WTC11 (cell line): Measurements from ENCODE around the gene MIER2. TPM values are rescaled to one million over a fixed set of nuclear protein-coding genes. Genes with fewer than 3 reads are reported as not detected.
A peak's percentile ranks its signal among the peaks of the same experiment; 100 is the strongest.

Experiments used
- ATAC-seq: fragments of 200-7000 bp; cut with Tn5 transposase; 2 replicates; pipeline ENCODE4 v1.10.0; 2021; ENCODE audit warnings: mild to moderate bottlenecking, moderate library complexity
- CTCF ChIA-PET: fragments of 300-600 bp; sonication (Branson Sonifier 250); formaldehyde crosslinking; loops from one replicate; lab custom pipeline; 2021; ENCODE audit warnings: antibody characterized with exemption; lab: Charles Lee
- POLR2A ChIA-PET: fragments of 350-600 bp; sonication (Branson Sonifier 250); formaldehyde crosslinking; loops from one replicate; lab custom pipeline; 2021; ENCODE audit warnings: antibody characterized with exemption; lab: Charles Lee
- DNase-seq: peaks from one replicate; pipeline ENCODE4 v3.0.0; 2021; ENCODE audit warnings: low spot score
- H3K27ac Mint-ChIP-seq: 2 replicates; pipeline ENCODE4 v1.8.0; 2021; ENCODE audit warnings: mixed read lengths
- H3K27me3 Mint-ChIP-seq: 2 replicates; pipeline ENCODE4 v1.8.0; 2021; ENCODE audit warnings: low read depth, mild to moderate bottlenecking, moderate library complexity, mixed read lengths
- H3K36me3 Mint-ChIP-seq: 2 replicates; pipeline ENCODE4 v1.8.0; 2021; ENCODE audit warnings: mixed read lengths
- H3K4me1 Mint-ChIP-seq: 2 replicates; pipeline ENCODE4 v1.8.0; 2022; ENCODE audit warnings: mixed read lengths
- H3K4me3 Mint-ChIP-seq: 2 replicates; pipeline ENCODE4 v1.8.0; 2021; ENCODE audit warnings: mild to moderate bottlenecking, moderate library complexity, mixed read lengths
- H3K9me3 Mint-ChIP-seq: 2 replicates; pipeline ENCODE4 v1.8.0; 2021; ENCODE audit warnings: mixed read lengths
- ATF1 ChIP-seq: sonication (generic); formaldehyde crosslinking; IDR thresholded peaks from 2 replicates; pipeline ENCODE4 v1.8.1; 2023; ENCODE audit warnings: mild to moderate bottlenecking, moderate library complexity, missing genetic modification reagents
- ETV6 ChIP-seq: sonication (generic); formaldehyde crosslinking; IDR thresholded peaks from 2 replicates; pipeline ENCODE4 v1.8.1; 2022; ENCODE audit warnings: mild to moderate bottlenecking, missing genetic modification reagents
- FOXJ3 ChIP-seq: sonication (generic); formaldehyde crosslinking; IDR thresholded peaks from 2 replicates; pipeline ENCODE4 v1.9.0; 2021; ENCODE audit warnings: missing genetic modification reagents, mild to moderate bottlenecking, borderline replicate concordance
- FOXK1 ChIP-seq: sonication (generic); formaldehyde crosslinking; IDR thresholded peaks from 2 replicates; pipeline ENCODE4 v1.8.0; 2022; ENCODE audit warnings: mild to moderate bottlenecking, moderate library complexity, missing genetic modification reagents
- GRHL2 ChIP-seq: fragments of 250-450 bp; sonication (Bioruptor Pico); IDR thresholded peaks from 2 replicates; pipeline ENCODE4 v1.8.0; 2022; ENCODE audit warnings: mild to moderate bottlenecking, moderate library complexity; ENCODE audit not compliant: insufficient replicate concordance, severe bottlenecking
- IRF2 ChIP-seq: sonication (generic); formaldehyde crosslinking; IDR thresholded peaks from 2 replicates; pipeline ENCODE4 v1.8.0; 2022; ENCODE audit warnings: low read depth, missing genetic modification reagents, borderline replicate concordance
- MXD4 ChIP-seq: fragments of 250-450 bp; sonication (Bioruptor Pico); IDR thresholded peaks from 2 replicates; pipeline ENCODE4 v1.8.0; 2021; ENCODE audit warnings: mild to moderate bottlenecking, moderate library complexity, borderline replicate concordance
- NR2C2 ChIP-seq: sonication (generic); formaldehyde crosslinking; IDR thresholded peaks from 2 replicates; pipeline ENCODE4 v1.8.0; 2022; ENCODE audit warnings: mild to moderate bottlenecking, missing genetic modification reagents
- SMAD4 ChIP-seq: sonication (generic); formaldehyde crosslinking; IDR thresholded peaks from 2 replicates; pipeline ENCODE4 v1.8.0; 2022; ENCODE audit warnings: mild to moderate bottlenecking, missing genetic modification reagents
- TEAD1 ChIP-seq: sonication (generic); formaldehyde crosslinking; IDR thresholded peaks from 2 replicates; pipeline ENCODE4 v1.8.0; 2022; ENCODE audit warnings: mild to moderate bottlenecking, missing genetic modification reagents
- ZBTB21 ChIP-seq: sonication (generic); formaldehyde crosslinking; IDR thresholded peaks from 2 replicates; pipeline ENCODE4 v1.8.1; 2023; ENCODE audit warnings: mild to moderate bottlenecking, missing genetic modification reagents, borderline replicate concordance
- ZNF671 ChIP-seq: fragments of 250-450 bp; sonication (Bioruptor Pico); IDR thresholded peaks from 2 replicates; pipeline ENCODE4 v1.8.0; 2021; ENCODE audit warnings: mild to moderate bottlenecking
- total RNA-seq: library from RNA; stranded (reverse); gene quantifications from 3 replicates; pipeline ENCODE4 v1.2.3, GENCODE V29; 2021
- TF ChIP-seq, protein P1 (sequence below): sonication (generic); formaldehyde crosslinking; conservative IDR thresholded peaks from 2 replicates; pipeline ENCODE4 v1.8.1; 2022; ENCODE audit warnings: mild to moderate bottlenecking, missing genetic modification reagents
- TF ChIP-seq, protein P2 (sequence below): fragments of 200-600 bp; IDR thresholded peaks from 2 replicates; pipeline ENCODE4 v1.8.0; 2022; ENCODE audit warnings: antibody characterized with exemption
- TF ChIP-seq, protein P3 (sequence below): sonication (generic); formaldehyde crosslinking; IDR thresholded peaks from 2 replicates; pipeline ENCODE4 v1.8.1; 2022; ENCODE audit warnings: low read depth, missing genetic modification reagents, borderline replicate concordance
- TF ChIP-seq, protein P4 (sequence below): sonication (generic); formaldehyde crosslinking; IDR thresholded peaks from 2 replicates; pipeline ENCODE4 v1.8.1; 2022; ENCODE audit warnings: low read depth, mild to moderate bottlenecking, moderate library complexity, missing genetic modification reagents, borderline replicate concordance
- TF ChIP-seq, protein P5 (sequence below): fragments of 250-450 bp; sonication (Bioruptor Pico); IDR thresholded peaks from 2 replicates; pipeline ENCODE4 v1.9.0; 2021; ENCODE audit warnings: mild to moderate bottlenecking, borderline replicate concordance

MIER2 gene
- total RNA-seq, 1 experiment from 2014 or later, result 56.3 TPM

DNA sequence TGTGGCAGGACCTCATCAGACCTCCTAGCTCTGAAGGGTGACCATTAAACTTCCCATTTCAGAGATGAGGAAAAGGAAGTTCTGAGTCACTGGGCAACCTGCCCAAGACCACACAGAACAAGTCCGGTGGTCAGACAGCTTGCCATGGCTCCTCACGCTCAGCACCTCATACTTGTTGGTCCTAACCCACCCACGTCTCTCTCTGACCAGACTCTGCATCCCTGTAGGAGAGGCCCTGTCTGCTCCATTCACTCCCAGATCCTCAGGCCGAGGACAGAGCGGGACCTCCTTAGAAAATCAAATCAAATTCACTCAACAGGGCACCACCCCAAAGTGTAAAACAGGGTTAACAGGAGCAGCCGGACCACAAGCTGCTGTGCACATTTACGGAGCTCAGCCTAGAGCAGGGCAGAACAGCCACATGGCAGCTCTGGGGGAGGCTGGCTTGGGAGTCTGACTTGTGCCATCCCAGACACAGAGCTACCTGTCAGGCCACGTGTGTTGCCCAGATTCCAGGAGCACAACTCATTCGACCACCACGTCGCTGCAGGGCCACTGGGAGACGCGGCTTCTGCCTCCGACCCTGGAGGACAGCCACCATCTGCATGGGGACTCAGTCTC, 1.7 kb downstream of the MIER2 start:
- Mint-ChIP-seq H3K27me3 (peaks cover 21% of the 10 kb centered on the region), H3K36me3 (peaks cover 23% of the 10 kb centered on the region), H3K27ac (peak overlapping the region; percentile 57), H3K9me3 (peaks cover 3% of the 10 kb centered on the region; the same call in 1 of the 2 replicates), H3K4me3 (peak overlapping the region; percentile 80), H3K4me1 (peaks cover 38% of the 10 kb centered on the region)
- ATAC-seq (no peak), DNase-seq (no peak)
- ChIA-PET POLR2A (no interaction called here), CTCF (interaction anchor here (1.2 to 2.0 kb wide), 2 partner anchors 164 to 168 kb away, joined by 3 to 5 read pairs; no protein-coding TSS in a partner anchor)
- no peak for TF ChIP-seq GRHL2
- TF ChIP-seq ATF1 (CRISPR knock-in tag), result no peak
- TF ChIP-seq NR2C2 (CRISPR knock-in tag), result no peak
- TF ChIP-seq, protein P1, sequence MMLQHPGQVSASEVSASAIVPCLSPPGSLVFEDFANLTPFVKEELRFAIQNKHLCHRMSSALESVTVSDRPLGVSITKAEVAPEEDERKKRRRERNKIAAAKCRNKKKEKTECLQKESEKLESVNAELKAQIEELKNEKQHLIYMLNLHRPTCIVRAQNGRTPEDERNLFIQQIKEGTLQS (CRISPR knock-in tag), result no peak
- no peak for TF ChIP-seq ETV6 (CRISPR knock-in tag)
- TF ChIP-seq, protein P2, sequence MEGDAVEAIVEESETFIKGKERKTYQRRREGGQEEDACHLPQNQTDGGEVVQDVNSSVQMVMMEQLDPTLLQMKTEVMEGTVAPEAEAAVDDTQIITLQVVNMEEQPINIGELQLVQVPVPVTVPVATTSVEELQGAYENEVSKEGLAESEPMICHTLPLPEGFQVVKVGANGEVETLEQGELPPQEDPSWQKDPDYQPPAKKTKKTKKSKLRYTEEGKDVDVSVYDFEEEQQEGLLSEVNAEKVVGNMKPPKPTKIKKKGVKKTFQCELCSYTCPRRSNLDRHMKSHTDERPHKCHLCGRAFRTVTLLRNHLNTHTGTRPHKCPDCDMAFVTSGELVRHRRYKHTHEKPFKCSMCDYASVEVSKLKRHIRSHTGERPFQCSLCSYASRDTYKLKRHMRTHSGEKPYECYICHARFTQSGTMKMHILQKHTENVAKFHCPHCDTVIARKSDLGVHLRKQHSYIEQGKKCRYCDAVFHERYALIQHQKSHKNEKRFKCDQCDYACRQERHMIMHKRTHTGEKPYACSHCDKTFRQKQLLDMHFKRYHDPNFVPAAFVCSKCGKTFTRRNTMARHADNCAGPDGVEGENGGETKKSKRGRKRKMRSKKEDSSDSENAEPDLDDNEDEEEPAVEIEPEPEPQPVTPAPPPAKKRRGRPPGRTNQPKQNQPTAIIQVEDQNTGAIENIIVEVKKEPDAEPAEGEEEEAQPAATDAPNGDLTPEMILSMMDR, result no peak

DNA sequence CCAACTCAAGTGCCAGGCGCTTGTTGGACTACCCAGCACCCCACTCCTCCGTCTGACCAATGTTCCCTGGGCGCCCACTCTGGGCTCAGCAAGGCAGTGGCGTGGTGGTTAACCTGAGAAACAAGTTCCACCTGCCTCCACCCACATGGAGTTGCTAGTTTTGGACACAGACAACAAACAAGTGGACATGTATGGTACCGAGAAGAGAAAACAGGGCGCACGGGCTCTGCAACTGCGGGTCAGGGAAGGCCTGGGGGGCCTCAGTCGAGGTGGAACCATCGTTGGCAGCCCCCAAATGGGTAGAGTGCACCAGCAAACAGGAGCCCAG, 2.5 kb downstream of the MIER2 start:
- CTCF ChIA-PET, result interaction anchor here (2.0 kb wide), 1 partner anchor 165 kb away, joined by 5 read pairs; no protein-coding TSS in a partner anchor
- peak overlapping the region; percentile 51; the same call in 1 of the 2 replicates for H3K4me3 Mint-ChIP-seq
- ATAC-seq, result no peak
- H3K27ac Mint-ChIP-seq, result no peak overlapping the region
- peaks cover 23% of the 10 kb centered on the region for H3K36me3 Mint-ChIP-seq
- peaks cover 21% of the 10 kb centered on the region for H3K27me3 Mint-ChIP-seq
- no peak for DNase-seq
- peaks cover 38% of the 10 kb centered on the region for H3K4me1 Mint-ChIP-seq
- TF ChIP-seq, protein P3, sequence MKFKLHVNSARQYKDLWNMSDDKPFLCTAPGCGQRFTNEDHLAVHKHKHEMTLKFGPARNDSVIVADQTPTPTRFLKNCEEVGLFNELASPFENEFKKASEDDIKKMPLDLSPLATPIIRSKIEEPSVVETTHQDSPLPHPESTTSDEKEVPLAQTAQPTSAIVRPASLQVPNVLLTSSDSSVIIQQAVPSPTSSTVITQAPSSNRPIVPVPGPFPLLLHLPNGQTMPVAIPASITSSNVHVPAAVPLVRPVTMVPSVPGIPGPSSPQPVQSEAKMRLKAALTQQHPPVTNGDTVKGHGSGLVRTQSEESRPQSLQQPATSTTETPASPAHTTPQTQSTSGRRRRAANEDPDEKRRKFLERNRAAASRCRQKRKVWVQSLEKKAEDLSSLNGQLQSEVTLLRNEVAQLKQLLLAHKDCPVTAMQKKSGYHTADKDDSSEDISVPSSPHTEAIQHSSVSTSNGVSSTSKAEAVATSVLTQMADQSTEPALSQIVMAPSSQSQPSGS (CRISPR knock-in tag), result no peak
- TF ChIP-seq, protein P4, sequence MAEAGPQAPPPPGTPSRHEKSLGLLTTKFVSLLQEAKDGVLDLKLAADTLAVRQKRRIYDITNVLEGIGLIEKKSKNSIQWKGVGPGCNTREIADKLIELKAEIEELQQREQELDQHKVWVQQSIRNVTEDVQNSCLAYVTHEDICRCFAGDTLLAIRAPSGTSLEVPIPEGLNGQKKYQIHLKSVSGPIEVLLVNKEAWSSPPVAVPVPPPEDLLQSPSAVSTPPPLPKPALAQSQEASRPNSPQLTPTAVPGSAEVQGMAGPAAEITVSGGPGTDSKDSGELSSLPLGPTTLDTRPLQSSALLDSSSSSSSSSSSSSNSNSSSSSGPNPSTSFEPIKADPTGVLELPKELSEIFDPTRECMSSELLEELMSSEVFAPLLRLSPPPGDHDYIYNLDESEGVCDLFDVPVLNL (CRISPR knock-in tag), result no peak
- TF ChIP-seq IRF2 (CRISPR knock-in tag), result no peak
- TF ChIP-seq MXD4, result no peak
- TF ChIP-seq FOXK1 (CRISPR knock-in tag), result no peak
- TF ChIP-seq, protein P5, sequence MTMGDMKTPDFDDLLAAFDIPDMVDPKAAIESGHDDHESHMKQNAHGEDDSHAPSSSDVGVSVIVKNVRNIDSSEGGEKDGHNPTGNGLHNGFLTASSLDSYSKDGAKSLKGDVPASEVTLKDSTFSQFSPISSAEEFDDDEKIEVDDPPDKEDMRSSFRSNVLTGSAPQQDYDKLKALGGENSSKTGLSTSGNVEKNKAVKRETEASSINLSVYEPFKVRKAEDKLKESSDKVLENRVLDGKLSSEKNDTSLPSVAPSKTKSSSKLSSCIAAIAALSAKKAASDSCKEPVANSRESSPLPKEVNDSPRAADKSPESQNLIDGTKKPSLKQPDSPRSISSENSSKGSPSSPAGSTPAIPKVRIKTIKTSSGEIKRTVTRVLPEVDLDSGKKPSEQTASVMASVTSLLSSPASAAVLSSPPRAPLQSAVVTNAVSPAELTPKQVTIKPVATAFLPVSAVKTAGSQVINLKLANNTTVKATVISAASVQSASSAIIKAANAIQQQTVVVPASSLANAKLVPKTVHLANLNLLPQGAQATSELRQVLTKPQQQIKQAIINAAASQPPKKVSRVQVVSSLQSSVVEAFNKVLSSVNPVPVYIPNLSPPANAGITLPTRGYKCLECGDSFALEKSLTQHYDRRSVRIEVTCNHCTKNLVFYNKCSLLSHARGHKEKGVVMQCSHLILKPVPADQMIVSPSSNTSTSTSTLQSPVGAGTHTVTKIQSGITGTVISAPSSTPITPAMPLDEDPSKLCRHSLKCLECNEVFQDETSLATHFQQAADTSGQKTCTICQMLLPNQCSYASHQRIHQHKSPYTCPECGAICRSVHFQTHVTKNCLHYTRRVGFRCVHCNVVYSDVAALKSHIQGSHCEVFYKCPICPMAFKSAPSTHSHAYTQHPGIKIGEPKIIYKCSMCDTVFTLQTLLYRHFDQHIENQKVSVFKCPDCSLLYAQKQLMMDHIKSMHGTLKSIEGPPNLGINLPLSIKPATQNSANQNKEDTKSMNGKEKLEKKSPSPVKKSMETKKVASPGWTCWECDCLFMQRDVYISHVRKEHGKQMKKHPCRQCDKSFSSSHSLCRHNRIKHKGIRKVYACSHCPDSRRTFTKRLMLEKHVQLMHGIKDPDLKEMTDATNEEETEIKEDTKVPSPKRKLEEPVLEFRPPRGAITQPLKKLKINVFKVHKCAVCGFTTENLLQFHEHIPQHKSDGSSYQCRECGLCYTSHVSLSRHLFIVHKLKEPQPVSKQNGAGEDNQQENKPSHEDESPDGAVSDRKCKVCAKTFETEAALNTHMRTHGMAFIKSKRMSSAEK (CRISPR knock-in tag), result no peak
- no peak for TF ChIP-seq ZNF671
- no peak for TF ChIP-seq FOXJ3 (CRISPR knock-in tag)
- TF ChIP-seq ZBTB21 (CRISPR knock-in tag), result no peak
- no peak for TF ChIP-seq TEAD1
- no peak for TF ChIP-seq SMAD4 (CRISPR knock-in tag)
- POLR2A ChIA-PET, result no interaction called here
- peaks cover 3% of the 10 kb centered on the region; the same call in 1 of the 2 replicates for H3K9me3 Mint-ChIP-seq
